ENCODE measurements around the gene C2orf72. TPM values are rescaled to one million over a fixed set of nuclear protein-coding genes. Genes with fewer than 3 reads are reported as not detected.

C2orf72 gene
- total and polyA plus RNA-seq, 11 donors: 0.07 to 0.20 (median 0.08) TPM; not detected in 5

DNA sequence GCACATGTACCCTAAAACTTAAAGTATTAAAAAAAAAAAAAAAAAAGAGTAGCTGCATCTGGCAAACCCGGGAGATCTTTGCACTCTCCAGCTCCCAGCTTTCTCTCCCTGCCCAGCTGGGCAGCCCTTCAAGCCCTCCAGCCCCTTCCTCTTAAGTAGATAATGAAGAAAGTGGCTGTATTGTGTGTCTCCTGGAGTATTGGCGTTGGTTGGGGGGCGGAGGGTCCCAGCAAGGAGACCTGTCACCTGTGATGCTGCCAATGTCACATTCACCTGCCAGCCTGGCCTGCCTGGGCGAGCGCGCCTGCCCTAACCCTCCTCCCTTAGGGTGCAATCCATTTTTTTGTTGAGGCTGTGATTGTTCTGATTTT is 2.0 kb downstream of the C2orf72 start:
- Histone ChIP-seq H3K4me1 (peaks cover 0 to 15% (median 0%) of the 10 kb centered on the region in 12 donors), H3K27ac (no peak overlapping the region), H3K9me3 (no peaks in the 10 kb centered on the region), H3K4me3 (no peak overlapping the region), H3K27me3 (peaks cover 8 to 71% (median 48%) of the 10 kb centered on the region in 9 donors), H3K36me3 (no peaks in the 10 kb centered on the region)
- DNase-seq: no peak
- no peak for ATAC-seq
- intact Hi-C loops (cut with DNase I): no loop called here
- no peak for TF ChIP-seq POLR2A (IDR thresholded peaks at IDR 0.05)
- TF ChIP-seq, protein P1, sequence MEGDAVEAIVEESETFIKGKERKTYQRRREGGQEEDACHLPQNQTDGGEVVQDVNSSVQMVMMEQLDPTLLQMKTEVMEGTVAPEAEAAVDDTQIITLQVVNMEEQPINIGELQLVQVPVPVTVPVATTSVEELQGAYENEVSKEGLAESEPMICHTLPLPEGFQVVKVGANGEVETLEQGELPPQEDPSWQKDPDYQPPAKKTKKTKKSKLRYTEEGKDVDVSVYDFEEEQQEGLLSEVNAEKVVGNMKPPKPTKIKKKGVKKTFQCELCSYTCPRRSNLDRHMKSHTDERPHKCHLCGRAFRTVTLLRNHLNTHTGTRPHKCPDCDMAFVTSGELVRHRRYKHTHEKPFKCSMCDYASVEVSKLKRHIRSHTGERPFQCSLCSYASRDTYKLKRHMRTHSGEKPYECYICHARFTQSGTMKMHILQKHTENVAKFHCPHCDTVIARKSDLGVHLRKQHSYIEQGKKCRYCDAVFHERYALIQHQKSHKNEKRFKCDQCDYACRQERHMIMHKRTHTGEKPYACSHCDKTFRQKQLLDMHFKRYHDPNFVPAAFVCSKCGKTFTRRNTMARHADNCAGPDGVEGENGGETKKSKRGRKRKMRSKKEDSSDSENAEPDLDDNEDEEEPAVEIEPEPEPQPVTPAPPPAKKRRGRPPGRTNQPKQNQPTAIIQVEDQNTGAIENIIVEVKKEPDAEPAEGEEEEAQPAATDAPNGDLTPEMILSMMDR (IDR thresholded peaks at IDR 0.05): no peak
- 73 to 85% (median 80%) methylated on average over 6 of the region's 6 CpGs for WGBS, 4 donors

DNA sequence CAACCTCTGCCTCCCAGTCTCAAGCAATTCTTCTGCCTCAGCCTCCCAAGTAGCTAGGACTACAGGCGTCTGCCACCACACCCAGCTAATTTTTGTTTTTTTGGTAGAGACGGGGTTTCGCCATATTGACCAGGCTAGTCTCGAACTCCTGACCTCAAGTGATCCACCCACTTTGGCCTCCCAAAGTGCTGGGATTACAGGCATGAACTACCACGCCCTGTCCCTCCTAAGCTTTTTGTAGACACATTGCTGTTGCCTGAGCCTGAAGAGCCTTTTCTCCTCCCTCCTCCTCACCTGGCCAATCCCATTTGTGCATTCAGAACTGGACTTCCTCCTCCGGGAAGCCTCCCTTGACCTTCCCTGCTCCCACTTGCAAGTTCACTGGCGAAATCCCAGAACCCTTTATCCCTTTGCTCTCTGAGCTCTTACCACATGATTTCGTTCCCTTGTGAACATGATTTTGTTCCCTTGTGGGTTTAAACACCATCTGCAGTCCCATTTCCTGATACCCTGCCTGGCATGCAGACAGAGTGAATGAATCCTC is 2.6 kb downstream of the C2orf72 start:
- TF ChIP-seq POLR2A (IDR thresholded peaks at IDR 0.05): no peak
- TF ChIP-seq, protein P1 (IDR thresholded peaks at IDR 0.05): no peak
- H3K27ac ChIP-seq: no peak overlapping the region
- no peak for ATAC-seq
- H3K4me3 ChIP-seq: no peak overlapping the region
- peaks cover 0 to 15% (median 0%) of the 10 kb centered on the region in 12 donors for H3K4me1 ChIP-seq
- H3K27me3 ChIP-seq: peaks cover 8 to 68% (median 48%) of the 10 kb centered on the region in 9 donors
- WGBS, 4 donors: 77 to 83% (median 81%) methylated on average over 8 of the region's 8 CpGs
- no peaks in the 10 kb centered on the region for H3K9me3 ChIP-seq
- intact Hi-C loops (cut with DNase I): no loop called here
- DNase-seq: no peak
- no peaks in the 10 kb centered on the region for H3K36me3 ChIP-seq

DNA sequence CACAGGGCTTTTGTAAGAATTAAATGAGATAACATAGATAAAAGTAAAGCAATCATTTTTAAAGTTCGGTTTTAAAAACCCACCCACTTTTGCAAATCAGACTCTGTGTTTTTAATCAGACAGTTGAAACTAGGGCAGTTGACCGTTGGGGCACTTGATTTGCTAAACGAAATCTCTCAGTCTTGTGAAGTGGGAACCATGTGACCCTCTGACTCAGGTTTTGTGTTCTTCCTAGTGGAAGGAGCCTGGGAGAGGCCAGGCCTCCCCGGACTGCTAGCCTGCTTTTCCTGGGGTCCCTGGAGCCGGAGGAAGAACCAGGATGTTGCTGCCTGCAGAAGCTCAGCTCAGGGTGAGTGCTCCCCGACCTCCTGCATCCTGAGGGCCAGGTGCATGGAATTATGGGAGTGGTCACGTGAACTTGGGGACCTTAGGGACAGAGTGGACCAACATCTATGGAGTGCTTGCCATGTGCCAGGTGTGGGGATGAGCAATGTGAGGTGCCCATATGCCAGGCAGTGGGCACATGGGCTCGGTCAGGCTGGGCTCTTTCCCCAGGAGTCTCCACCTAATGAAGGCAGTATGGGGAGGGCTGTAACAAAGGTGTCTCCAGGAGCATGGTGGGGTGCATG is 3.9 kb downstream of the C2orf72 start:
- TF ChIP-seq POLR2A (IDR thresholded peaks at IDR 0.05): no peak
- TF ChIP-seq, protein P1 (IDR thresholded peaks at IDR 0.05): no peak
- Histone ChIP-seq H3K36me3 (no peaks in the 10 kb centered on the region), H3K4me3 (no peak overlapping the region), H3K4me1 (peaks cover 0 to 15% (median 0%) of the 10 kb centered on the region in 12 donors), H3K27me3 (peaks cover 8 to 56% (median 40%) of the 10 kb centered on the region in 9 donors), H3K9me3 (no peaks in the 10 kb centered on the region), H3K27ac (no peak overlapping the region)
- DNase-seq (no peak), ATAC-seq (no peak)
- 56 to 70% (median 66%) methylated on average over 8 of the region's 8 CpGs for WGBS, 4 donors
- intact Hi-C loops (cut with DNase I): no loop called here

DNA sequence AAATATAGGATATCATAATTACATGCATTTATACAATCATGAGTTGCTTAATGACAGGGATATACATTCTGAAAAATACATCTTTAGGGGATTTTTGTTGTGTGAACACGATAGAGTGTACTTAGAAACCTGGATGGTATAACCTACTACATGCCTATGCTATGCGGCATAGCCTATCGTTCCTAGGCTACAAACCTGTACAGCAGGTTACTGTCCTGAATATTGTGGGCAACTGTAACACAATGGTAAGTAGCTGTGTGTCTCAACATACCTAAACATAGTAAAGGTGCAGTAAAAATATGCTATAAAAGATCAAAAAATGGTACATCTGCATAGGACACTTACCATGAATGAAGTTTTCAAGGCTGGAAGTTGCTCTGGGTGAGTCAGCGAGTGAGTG is 6.5 kb downstream of the C2orf72 start:
- intact Hi-C loops (cut with DNase I): no loop called here
- TF ChIP-seq, protein P1 (IDR thresholded peaks at IDR 0.05): no peak
- TF ChIP-seq POLR2A (IDR thresholded peaks at IDR 0.05): no peak
- WGBS, 4 donors: 92 to 95% (median 93%) methylated on average over 4 of the region's 4 CpGs
- no peaks in the 10 kb centered on the region for H3K4me1 ChIP-seq
- H3K4me3 ChIP-seq: no peak overlapping the region
- H3K36me3 ChIP-seq: no peaks in the 10 kb centered on the region
- H3K27me3 ChIP-seq: peaks cover 0 to 42% (median 22%) of the 10 kb centered on the region in 9 donors
- H3K9me3 ChIP-seq: no peaks in the 10 kb centered on the region
- DNase-seq (no peak), ATAC-seq (no peak)
- no peak overlapping the region for H3K27ac ChIP-seq

Measured in heart left ventricle (tissue), 16 donors.